Measurements from ENCODE around the gene SMIM3. TPM values are rescaled to one million over a fixed set of nuclear protein-coding genes. Genes with fewer than 3 reads are reported as not detected.

Gene SMIM3
- total and polyA plus RNA-seq, 2 of the 4 experiments (the other 2 are of a cell fraction) = 37.5 to 53.4 TPM

DNA sequence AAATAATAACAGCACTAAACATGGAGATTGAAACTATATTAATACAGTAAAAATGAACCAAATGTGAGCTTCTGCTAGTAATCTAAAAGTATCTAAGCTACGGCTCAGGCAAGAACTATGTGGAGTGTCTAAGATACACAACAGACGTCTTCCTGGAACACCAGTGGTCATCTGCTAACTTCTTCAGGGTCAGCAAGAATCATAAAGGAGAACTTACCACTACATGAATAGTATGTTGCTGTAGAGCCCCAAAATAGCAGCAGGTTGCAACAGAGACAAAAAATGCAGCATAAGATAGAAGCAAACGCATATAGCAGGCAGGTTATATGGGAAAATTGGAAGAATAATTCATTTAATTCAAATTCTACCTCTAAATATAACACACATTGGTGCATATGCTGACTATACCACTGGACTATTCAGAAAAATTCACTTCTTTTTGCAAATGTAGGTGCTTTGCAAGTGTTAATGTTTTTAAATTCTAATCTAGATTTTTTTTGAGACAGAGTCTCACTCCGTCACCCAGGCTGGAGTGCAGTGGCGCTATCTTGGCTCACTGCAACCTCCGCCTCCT is 46.8 kb upstream of the SMIM3 start:
- Histone ChIP-seq H3K9me1 (ENCODE audit: insufficient read depth, low read length) (no peaks in the 10 kb centered on the region), H4K8ac (ENCODE audit: low read depth in 2 of 2, low read length in 2 of 2) (no peak overlapping the region), H3K56ac (ENCODE audit: extremely low read depth, insufficient read depth, low read length) (no peak overlapping the region), H4K5ac (ENCODE audit: low read depth, low read length) (no peak overlapping the region), H3K4me3 (ENCODE audit: insufficient read depth, low read depth, low read length) (no peak overlapping the region), H3K4me1 (ENCODE audit: control insufficient read depth, insufficient read depth, low read length) (no peaks in the 10 kb centered on the region), H3K36me3 (ENCODE audit: control insufficient read depth, insufficient read depth, low read length) (peaks cover 37% of the 10 kb centered on the region), H3K27me3 (ENCODE audit: control insufficient read depth, insufficient read depth, low read length) (no peaks in the 10 kb centered on the region), H4K91ac (ENCODE audit: insufficient read depth, low read depth, low read length) (no peak overlapping the region), H2BK15ac (ENCODE audit: low read depth, low read length) (no peak overlapping the region), H2BK20ac (ENCODE audit: low read depth, low read length) (no peak overlapping the region), H3K9me3 (ENCODE audit: control insufficient read depth, insufficient read depth, low read length) (peaks cover 4% of the 10 kb centered on the region; the same call in 1 of the 2 replicates), H3K27ac (ENCODE audit: insufficient read depth, low read length) (no peak overlapping the region), H3K4me2 (ENCODE audit: low read depth, low read length) (no peak overlapping the region), H3K9ac (ENCODE audit: low read depth, low read length) (no peak overlapping the region), H3K14ac (replicated peaks; ENCODE audit: low read depth, low read length) (no peak overlapping the region), H3K23ac (ENCODE audit: low read depth, low read length) (no peak overlapping the region), H2BK120ac (ENCODE audit: low read depth, low read length) (no peak overlapping the region), H3K79me1 (ENCODE audit: low read depth in 1 of 2, low read length in 2 of 2) (peaks cover 26 to 28% of the 10 kb centered on the region in 2 experiments), H2AK5ac (ENCODE audit: low read depth, low read length) (no peak overlapping the region), H3K4ac (ENCODE audit: low read depth, low read length) (no peak overlapping the region), H2AFZ (replicated peaks; ENCODE audit: low read length, poor library complexity) (no peak overlapping the region), H4K20me1 (ENCODE audit: insufficient read depth, low read length) (peaks cover 13% of the 10 kb centered on the region), H3K18ac (ENCODE audit: low read depth, low read length) (no peak overlapping the region), H2AK9ac (replicated peaks; ENCODE audit: low read depth, low read length, poor library complexity) (no peak overlapping the region), H2BK5ac (ENCODE audit: low read depth, low read length, poor library complexity, severe bottlenecking) (no peak overlapping the region)
- intact Hi-C loops (cut with micrococcal nuclease) = loop anchor here (5.0 kb wide), 1 partner anchor 116 kb away; the partner anchor contains the start of gene IRGM
- dilution Hi-C loops (cut with HindIII; ENCODE audit: low sequenced_read_pairs, unreplicated experiment) = no loop called here
- no peak for TF ChIP-seq MAFK (IDR thresholded peaks at IDR 0.05; ENCODE audit: low read depth, low read length)
- TF ChIP-seq BHLHE40 (IDR thresholded peaks at IDR 0.05; ENCODE audit: low read depth, low read length) = no peak
- TF ChIP-seq, protein P1, sequence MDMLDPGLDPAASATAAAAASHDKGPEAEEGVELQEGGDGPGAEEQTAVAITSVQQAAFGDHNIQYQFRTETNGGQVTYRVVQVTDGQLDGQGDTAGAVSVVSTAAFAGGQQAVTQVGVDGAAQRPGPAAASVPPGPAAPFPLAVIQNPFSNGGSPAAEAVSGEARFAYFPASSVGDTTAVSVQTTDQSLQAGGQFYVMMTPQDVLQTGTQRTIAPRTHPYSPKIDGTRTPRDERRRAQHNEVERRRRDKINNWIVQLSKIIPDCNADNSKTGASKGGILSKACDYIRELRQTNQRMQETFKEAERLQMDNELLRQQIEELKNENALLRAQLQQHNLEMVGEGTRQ (IDR thresholded peaks at IDR 0.05; ENCODE audit: low read depth, low read length) = no peak
- TF ChIP-seq, protein P2, sequence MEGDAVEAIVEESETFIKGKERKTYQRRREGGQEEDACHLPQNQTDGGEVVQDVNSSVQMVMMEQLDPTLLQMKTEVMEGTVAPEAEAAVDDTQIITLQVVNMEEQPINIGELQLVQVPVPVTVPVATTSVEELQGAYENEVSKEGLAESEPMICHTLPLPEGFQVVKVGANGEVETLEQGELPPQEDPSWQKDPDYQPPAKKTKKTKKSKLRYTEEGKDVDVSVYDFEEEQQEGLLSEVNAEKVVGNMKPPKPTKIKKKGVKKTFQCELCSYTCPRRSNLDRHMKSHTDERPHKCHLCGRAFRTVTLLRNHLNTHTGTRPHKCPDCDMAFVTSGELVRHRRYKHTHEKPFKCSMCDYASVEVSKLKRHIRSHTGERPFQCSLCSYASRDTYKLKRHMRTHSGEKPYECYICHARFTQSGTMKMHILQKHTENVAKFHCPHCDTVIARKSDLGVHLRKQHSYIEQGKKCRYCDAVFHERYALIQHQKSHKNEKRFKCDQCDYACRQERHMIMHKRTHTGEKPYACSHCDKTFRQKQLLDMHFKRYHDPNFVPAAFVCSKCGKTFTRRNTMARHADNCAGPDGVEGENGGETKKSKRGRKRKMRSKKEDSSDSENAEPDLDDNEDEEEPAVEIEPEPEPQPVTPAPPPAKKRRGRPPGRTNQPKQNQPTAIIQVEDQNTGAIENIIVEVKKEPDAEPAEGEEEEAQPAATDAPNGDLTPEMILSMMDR (conservative IDR thresholded peaks at IDR 0.05; ENCODE audit: low read depth, low read length) = no peak
- TF ChIP-seq, protein P3, sequence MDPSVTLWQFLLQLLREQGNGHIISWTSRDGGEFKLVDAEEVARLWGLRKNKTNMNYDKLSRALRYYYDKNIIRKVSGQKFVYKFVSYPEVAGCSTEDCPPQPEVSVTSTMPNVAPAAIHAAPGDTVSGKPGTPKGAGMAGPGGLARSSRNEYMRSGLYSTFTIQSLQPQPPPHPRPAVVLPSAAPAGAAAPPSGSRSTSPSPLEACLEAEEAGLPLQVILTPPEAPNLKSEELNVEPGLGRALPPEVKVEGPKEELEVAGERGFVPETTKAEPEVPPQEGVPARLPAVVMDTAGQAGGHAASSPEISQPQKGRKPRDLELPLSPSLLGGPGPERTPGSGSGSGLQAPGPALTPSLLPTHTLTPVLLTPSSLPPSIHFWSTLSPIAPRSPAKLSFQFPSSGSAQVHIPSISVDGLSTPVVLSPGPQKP (IDR thresholded peaks at IDR 0.05; ENCODE audit: borderline replicate concordance, low read depth, low read length) = no peak
- TF ChIP-seq MXI1 (IDR thresholded peaks at IDR 0.05; ENCODE audit: borderline replicate concordance, low read depth, low read length) = no peak
- TF ChIP-seq NFE2L2 (IDR thresholded peaks at IDR 0.05; ENCODE audit: low read depth, low read length) = no peak
- TF ChIP-seq FOS (IDR thresholded peaks at IDR 0.05; ENCODE audit: low read depth, low read length) = no peak
- TF ChIP-seq SMC3 (IDR thresholded peaks at IDR 0.05; ENCODE audit: low read depth, low read length) = no peak
- no peak for TF ChIP-seq CHD1 (IDR thresholded peaks at IDR 0.05; ENCODE audit: low read depth, low read length)
- TF ChIP-seq POLR2A (IDR thresholded peaks at IDR 0.05; ENCODE audit: low read depth, low read length) = no peak
- TF ChIP-seq RAD21 (IDR thresholded peaks at IDR 0.05; ENCODE audit: low read length) = no peak
- TF ChIP-seq RCOR1 (IDR thresholded peaks at IDR 0.05; ENCODE audit: insufficient replicate concordance, low read length) = no peak
- TF ChIP-seq MAZ (IDR thresholded peaks at IDR 0.05; ENCODE audit: borderline replicate concordance, low read depth, low read length) = no peak
- TF ChIP-seq RFX5 (IDR thresholded peaks at IDR 0.05; ENCODE audit: low read depth, low read length) = no peak
- TF ChIP-seq CEBPB (IDR thresholded peaks at IDR 0.05; ENCODE audit: low read depth, low read length) = no peak
- 93% methylated on average over 3 of the region's 6 CpGs; no CpG with 5 or more reads in 1 of the 2 experiments for WGBS, 2 experiments (ENCODE audit: extremely low coverage in 2 of 2, insufficient read length in 1 of 2)
- ChIA-PET CTCF (no interaction called here), POLR2A (ENCODE audit: unreplicated experiment) (interaction anchor here (1.3 kb wide), 1 partner anchor 27 kb away, joined by 3 read pairs; the partner anchor contains the start of gene DCTN4)
- ATAC-seq (ENCODE audit: low read depth) (no peak), DNase-seq (no peak)
- in situ Hi-C loops (cut with MboI; ENCODE audit: low sequenced_read_pairs) = no loop called here
- BruUV-seq (replicated peaks) = no TSS peak

Measured in IMR-90 (cell line).